HepG2 (cell line): Measurements from ENCODE around the gene CNTNAP1. TPM values are rescaled to one million over a fixed set of nuclear protein-coding genes. Genes with fewer than 3 reads are reported as not detected.

ENCODE experiments used
- FOXP1 ChIP-seq, 2 experiments: fragments of 450-650 bp in 1 of 2; IDR thresholded peaks; 2 replicates each; pipeline ENCODE4 v1.6.1; 2017 to 2018; ENCODE audit warnings: antibody characterized with exemption in 1 of 2
- NFKBIZ ChIP-seq: IDR thresholded peaks from 2 replicates; pipeline ENCODE4 v1.6.1; 2018; ENCODE audit warnings: missing genetic modification reagents, missing compliant biosample characterization
- PHF5A ChIP-seq: IDR thresholded peaks from one replicate; pipeline ENCODE4 v1.6.1; 2018; ENCODE audit warnings: low read depth, missing genetic modification reagents; ENCODE audit not compliant: unreplicated experiment
- REL ChIP-seq: sonication (generic); formaldehyde crosslinking; conservative IDR thresholded peaks from 2 replicates; pipeline ENCODE4 v1.8.0; 2022; ENCODE audit warnings: mild to moderate bottlenecking, missing genetic modification reagents, moderate library complexity
- RFXANK ChIP-seq: IDR thresholded peaks from 2 replicates; pipeline ENCODE4 v1.6.1; 2016
- SNAPC2 ChIP-seq: sonication (generic); formaldehyde crosslinking; IDR thresholded peaks from 2 replicates; pipeline ENCODE4 v1.8.1; 2022; ENCODE audit warnings: mild to moderate bottlenecking, missing genetic modification reagents
- SRSF1 ChIP-seq: fragments of 200-400 bp; formaldehyde crosslinking; optimal IDR thresholded peaks from 2 replicates; pipeline ENCODE3; 2017; ENCODE audit warnings: mild to moderate bottlenecking, low read depth, low read length, moderate library complexity
- TAF15 ChIP-seq: fragments of 200-400 bp; formaldehyde crosslinking; IDR thresholded peaks from one replicate; pipeline ENCODE4 v1.6.1; 2018; ENCODE audit warnings: mild to moderate bottlenecking, low read depth, low read length; ENCODE audit not compliant: poor library complexity, severe bottlenecking
- ZNF572 ChIP-seq: sonication (generic); formaldehyde crosslinking; IDR thresholded peaks from 2 replicates; pipeline ENCODE4 v1.5.1; 2020; ENCODE audit warnings: mild to moderate bottlenecking, missing genetic modification reagents
- ZNF75D ChIP-seq: sonication (generic); formaldehyde crosslinking; IDR thresholded peaks from 2 replicates; pipeline ENCODE4 v1.8.1; 2023; ENCODE audit warnings: missing genetic modification reagents, mild to moderate bottlenecking, borderline replicate concordance
- ZNF883 ChIP-seq: sonication (generic); formaldehyde crosslinking; IDR thresholded peaks from 2 replicates; pipeline ENCODE4 v1.5.1; 2020; ENCODE audit warnings: mild to moderate bottlenecking, missing genetic modification reagents; ENCODE audit errors: not compliant biosample characterization
- polyA plus RNA-seq, 8 experiments: library from polyadenylated mRNA; depleted of rRNA in 3 of 8; stranded (reverse) in 7 of 8; unstranded in 1 of 8; fragments of >200 nt; fragmentation: Illumina TruSeq in 4 of 8; extraction: Trizol in 4 of 8; gene quantifications; 2 replicates each; pipeline versions ENCODE4 v1.2.1 to v1.2.3, GENCODE V29; 2011 to 2016; ENCODE audit warnings: low read depth in 4 of 8, missing spikeins in 1 of 8, mixed read lengths in 1 of 8; ENCODE audit not compliant: insufficient read depth in 1 of 8
- total RNA-seq, 5 experiments: library from RNA; depleted of rRNA; stranded (reverse); fragments of >200 nt; fragmentation: Illumina TruSeq; extraction: Trizol; gene quantifications; 2 replicates each; pipeline ENCODE4 v1.2.3, GENCODE V29; 2016; ENCODE audit warnings: low read depth in 1 of 5
- TF ChIP-seq, protein P1 (sequence below), 2 experiments: fragments of 450-650 bp in 1 of 2; sonication (generic) in 1 of 2; formaldehyde crosslinking; IDR thresholded peaks; 2 replicates each; pipeline versions ENCODE4 v1.5.0 to v1.8.0; 2020 to 2022; ENCODE audit warnings: mild to moderate bottlenecking in 1 of 2, missing genetic modification reagents in 1 of 2
- TF ChIP-seq, protein P2 (sequence below): sonication (generic); formaldehyde crosslinking; IDR thresholded peaks from 2 replicates; pipeline ENCODE4 v1.9.0; 2021; ENCODE audit warnings: missing genetic modification reagents, mild to moderate bottlenecking, borderline replicate concordance
- TF ChIP-seq, protein P3 (sequence below): IDR thresholded peaks from 2 replicates; pipeline ENCODE4 v1.6.1; 2012; ENCODE audit warnings: low read length, improper control_type of control experiment
- TF ChIP-seq, protein P4 (sequence below): IDR thresholded peaks from 2 replicates; pipeline ENCODE4 v1.6.1; 2012; ENCODE audit warnings: inconsistent platforms
- TF ChIP-seq, protein P5 (sequence below): sonication (generic); formaldehyde crosslinking; conservative IDR thresholded peaks from 2 replicates; pipeline ENCODE4 v1.4.0; 2020; ENCODE audit warnings: mild to moderate bottlenecking, missing genetic modification reagents, moderate library complexity
- TF ChIP-seq, protein P6 (sequence below): sonication (generic); formaldehyde crosslinking; IDR thresholded peaks from 2 replicates; pipeline ENCODE4 v1.8.0; 2022; ENCODE audit warnings: missing genetic modification reagents, low read depth, mild to moderate bottlenecking, borderline replicate concordance

Gene CNTNAP1
- total and polyA plus RNA-seq, 2 of the 13 experiments (the other 11 are each of a cell fraction or from before 2014, with no cell fraction given) = 4.5 to 7.7 TPM

DNA sequence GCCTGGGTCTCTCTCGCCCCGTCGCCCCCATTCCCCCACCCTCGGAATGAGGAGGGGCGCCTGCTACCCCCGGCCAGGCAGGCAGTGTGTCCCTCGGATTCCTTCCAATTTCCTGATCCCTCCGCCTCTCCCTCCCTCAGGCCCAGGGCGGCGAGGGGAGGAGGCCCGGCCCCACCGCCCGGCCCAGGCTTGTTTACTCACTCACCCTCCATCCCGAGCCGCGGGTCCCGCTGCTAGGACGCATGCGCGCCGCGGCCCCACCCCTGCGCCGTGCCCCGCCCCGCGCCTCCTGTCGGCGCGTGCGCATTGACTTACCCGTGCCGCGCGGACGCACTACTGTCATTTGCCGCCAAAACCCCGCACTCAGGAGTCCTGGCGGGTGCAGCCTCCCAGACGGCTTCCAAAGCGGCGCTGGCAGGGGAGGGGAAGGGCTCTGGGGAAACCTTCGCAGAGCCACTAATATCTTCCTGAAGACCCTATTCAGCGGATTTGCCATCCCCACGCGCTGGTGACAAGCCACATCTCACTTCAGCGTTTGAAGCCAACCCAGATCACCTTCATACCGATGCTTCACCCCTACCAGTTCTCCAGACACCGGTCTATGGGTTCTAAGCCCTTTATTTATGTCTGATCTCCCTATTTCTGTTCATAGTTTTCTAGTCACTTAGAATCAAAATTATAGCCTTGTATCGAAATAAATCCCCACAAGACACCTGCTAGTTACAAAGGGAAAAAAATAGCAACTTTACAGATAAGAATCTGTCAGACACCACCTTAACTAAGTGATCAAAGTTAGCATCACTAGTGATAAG is 62.7 kb downstream of the CNTNAP1 start, which contains the start of gene EZH1 (continued):
- TF ChIP-seq, protein P1, sequence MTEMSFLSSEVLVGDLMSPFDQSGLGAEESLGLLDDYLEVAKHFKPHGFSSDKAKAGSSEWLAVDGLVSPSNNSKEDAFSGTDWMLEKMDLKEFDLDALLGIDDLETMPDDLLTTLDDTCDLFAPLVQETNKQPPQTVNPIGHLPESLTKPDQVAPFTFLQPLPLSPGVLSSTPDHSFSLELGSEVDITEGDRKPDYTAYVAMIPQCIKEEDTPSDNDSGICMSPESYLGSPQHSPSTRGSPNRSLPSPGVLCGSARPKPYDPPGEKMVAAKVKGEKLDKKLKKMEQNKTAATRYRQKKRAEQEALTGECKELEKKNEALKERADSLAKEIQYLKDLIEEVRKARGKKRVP (CRISPR knock-in tag; IDR thresholded peaks at IDR 0.05) = no peak; a peak in 1 of 4 replicates
- TF ChIP-seq ZNF75D (CRISPR knock-in tag) = peak; percentile 91; the same call in 1 of the 2 replicates
- peak; percentile 92; the same call in 1 of the 2 replicates for TF ChIP-seq REL (CRISPR knock-in tag)
- TF ChIP-seq ZNF572 (CRISPR knock-in tag) = 0 out of 2 replicates have a peak, but pooled peaks have one; percentile 81
- no peak for TF ChIP-seq FOXP1 (IDR thresholded peaks at IDR 0.05)
- 0 out of 2 replicates have a peak, but pooled peaks have one; percentile 25 for TF ChIP-seq FOXP1 (CRISPR knock-in tag; IDR thresholded peaks at IDR 0.05)
- TF ChIP-seq, protein P2, sequence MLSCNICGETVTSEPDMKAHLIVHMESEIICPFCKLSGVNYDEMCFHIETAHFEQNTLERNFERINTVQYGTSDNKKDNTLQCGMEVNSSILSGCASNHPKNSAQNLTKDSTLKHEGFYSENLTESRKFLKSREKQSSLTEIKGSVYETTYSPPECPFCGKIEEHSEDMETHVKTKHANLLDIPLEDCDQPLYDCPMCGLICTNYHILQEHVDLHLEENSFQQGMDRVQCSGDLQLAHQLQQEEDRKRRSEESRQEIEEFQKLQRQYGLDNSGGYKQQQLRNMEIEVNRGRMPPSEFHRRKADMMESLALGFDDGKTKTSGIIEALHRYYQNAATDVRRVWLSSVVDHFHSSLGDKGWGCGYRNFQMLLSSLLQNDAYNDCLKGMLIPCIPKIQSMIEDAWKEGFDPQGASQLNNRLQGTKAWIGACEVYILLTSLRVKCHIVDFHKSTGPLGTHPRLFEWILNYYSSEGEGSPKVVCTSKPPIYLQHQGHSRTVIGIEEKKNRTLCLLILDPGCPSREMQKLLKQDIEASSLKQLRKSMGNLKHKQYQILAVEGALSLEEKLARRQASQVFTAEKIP (CRISPR knock-in tag) = no peak
- no peak; the same call in 1 of the 2 replicates for TF ChIP-seq RFXANK
- peak; percentile 52 for TF ChIP-seq SRSF1
- TF ChIP-seq, protein P3, sequence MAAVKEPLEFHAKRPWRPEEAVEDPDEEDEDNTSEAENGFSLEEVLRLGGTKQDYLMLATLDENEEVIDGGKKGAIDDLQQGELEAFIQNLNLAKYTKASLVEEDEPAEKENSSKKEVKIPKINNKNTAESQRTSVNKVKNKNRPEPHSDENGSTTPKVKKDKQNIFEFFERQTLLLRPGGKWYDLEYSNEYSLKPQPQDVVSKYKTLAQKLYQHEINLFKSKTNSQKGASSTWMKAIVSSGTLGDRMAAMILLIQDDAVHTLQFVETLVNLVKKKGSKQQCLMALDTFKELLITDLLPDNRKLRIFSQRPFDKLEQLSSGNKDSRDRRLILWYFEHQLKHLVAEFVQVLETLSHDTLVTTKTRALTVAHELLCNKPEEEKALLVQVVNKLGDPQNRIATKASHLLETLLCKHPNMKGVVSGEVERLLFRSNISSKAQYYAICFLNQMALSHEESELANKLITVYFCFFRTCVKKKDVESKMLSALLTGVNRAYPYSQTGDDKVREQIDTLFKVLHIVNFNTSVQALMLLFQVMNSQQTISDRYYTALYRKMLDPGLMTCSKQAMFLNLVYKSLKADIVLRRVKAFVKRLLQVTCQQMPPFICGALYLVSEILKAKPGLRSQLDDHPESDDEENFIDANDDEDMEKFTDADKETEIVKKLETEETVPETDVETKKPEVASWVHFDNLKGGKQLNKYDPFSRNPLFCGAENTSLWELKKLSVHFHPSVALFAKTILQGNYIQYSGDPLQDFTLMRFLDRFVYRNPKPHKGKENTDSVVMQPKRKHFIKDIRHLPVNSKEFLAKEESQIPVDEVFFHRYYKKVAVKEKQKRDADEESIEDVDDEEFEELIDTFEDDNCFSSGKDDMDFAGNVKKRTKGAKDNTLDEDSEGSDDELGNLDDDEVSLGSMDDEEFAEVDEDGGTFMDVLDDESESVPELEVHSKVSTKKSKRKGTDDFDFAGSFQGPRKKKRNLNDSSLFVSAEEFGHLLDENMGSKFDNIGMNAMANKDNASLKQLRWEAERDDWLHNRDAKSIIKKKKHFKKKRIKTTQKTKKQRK = no peak
- TF ChIP-seq, protein P4, sequence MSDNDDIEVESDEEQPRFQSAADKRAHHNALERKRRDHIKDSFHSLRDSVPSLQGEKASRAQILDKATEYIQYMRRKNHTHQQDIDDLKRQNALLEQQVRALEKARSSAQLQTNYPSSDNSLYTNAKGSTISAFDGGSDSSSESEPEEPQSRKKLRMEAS = peak; percentile 100
- peak; percentile 95 for TF ChIP-seq SNAPC2 (CRISPR knock-in tag)
- no peak for TF ChIP-seq PHF5A
- TF ChIP-seq, protein P5, sequence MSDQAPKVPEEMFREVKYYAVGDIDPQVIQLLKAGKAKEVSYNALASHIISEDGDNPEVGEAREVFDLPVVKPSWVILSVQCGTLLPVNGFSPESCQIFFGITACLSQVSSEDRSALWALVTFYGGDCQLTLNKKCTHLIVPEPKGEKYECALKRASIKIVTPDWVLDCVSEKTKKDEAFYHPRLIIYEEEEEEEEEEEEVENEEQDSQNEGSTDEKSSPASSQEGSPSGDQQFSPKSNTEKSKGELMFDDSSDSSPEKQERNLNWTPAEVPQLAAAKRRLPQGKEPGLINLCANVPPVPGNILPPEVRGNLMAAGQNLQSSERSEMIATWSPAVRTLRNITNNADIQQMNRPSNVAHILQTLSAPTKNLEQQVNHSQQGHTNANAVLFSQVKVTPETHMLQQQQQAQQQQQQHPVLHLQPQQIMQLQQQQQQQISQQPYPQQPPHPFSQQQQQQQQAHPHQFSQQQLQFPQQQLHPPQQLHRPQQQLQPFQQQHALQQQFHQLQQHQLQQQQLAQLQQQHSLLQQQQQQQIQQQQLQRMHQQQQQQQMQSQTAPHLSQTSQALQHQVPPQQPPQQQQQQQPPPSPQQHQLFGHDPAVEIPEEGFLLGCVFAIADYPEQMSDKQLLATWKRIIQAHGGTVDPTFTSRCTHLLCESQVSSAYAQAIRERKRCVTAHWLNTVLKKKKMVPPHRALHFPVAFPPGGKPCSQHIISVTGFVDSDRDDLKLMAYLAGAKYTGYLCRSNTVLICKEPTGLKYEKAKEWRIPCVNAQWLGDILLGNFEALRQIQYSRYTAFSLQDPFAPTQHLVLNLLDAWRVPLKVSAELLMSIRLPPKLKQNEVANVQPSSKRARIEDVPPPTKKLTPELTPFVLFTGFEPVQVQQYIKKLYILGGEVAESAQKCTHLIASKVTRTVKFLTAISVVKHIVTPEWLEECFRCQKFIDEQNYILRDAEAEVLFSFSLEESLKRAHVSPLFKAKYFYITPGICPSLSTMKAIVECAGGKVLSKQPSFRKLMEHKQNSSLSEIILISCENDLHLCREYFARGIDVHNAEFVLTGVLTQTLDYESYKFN = peak; percentile 53
- peak; percentile 73 for TF ChIP-seq TAF15
- TF ChIP-seq, protein P6, sequence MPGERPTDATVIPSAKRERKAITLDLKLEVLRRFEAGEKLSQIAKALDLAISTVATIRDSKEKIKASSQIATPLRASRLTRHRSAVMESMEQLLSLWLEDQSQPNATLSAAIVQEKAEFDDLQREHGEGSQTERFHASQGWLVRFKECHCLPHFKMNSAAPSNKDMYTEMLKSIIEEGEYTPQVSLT (CRISPR knock-in tag) = peak; percentile 25; the same call in 1 of the 2 replicates
- TF ChIP-seq ZNF883 (CRISPR knock-in tag) = peak; percentile 86
- TF ChIP-seq NFKBIZ = 0 out of 2 replicates have a peak, but pooled peaks have one; percentile 44
